ENCODE data around the gene TXNDC11. TPM values are rescaled to one million over a fixed set of nuclear protein-coding genes. Genes with fewer than 3 reads are reported as not detected.

The TXNDC11 gene
- total RNA-seq, 6 donors from 2014 or later: 81.2 to 148 (median 117) TPM

GRCh38 chr16:11784038-11784369 is 41.3 kb upstream of the TXNDC11 start:
- H3K36me3 ChIP-seq: peaks cover 0 to 12% (median 2%) of the 10 kb centered on the region in 4 donors
- H3K4me3 ChIP-seq: no peak overlapping the region
- no peaks in the 10 kb centered on the region for H3K9me3 ChIP-seq
- no peak for ATAC-seq (ENCODE audit: low FRiP score in 2 of 2)
- H3K27me3 ChIP-seq: no peaks in the 10 kb centered on the region
- H3K27ac ChIP-seq: peak overlapping the region; percentile 87 to 93 (median 90)
- TF ChIP-seq EP300 (IDR thresholded peaks at IDR 0.05) (no peak), POLR2AphosphoS5 (IDR thresholded peaks at IDR 0.05) (no peak), POLR2A (IDR thresholded peaks at IDR 0.05) (no peak), CTCF (IDR thresholded peaks at IDR 0.05) (no peak)
- peaks cover 47 to 71% (median 60%) of the 10 kb centered on the region in 4 donors for H3K4me1 ChIP-seq
- no peak for DNase-seq

- Histone ChIP-seq H3K27me3 (no peaks in the 10 kb centered on the region), H3K4me1 (peaks cover 43 to 66% (median 55%) of the 10 kb centered on the region in 4 donors), H3K27ac (peak overlapping the region; percentile 87 to 93 (median 90)), H3K4me3 (peak overlapping the region in 2 of 4 donors; percentile 12 to 20), H3K36me3 (peaks cover under 1 to 17% (median 4%) of the 10 kb centered on the region in 4 donors), H3K9me3 (no peaks in the 10 kb centered on the region)
- DNase-seq (no peak), ATAC-seq (ENCODE audit: low FRiP score in 2 of 2) (peak; percentile 64 to 76)
- WGBS, 2 donors: 1 to 3% methylated on average over 5 of the region's 5 CpGs
- TF ChIP-seq POLR2AphosphoS5 (IDR thresholded peaks at IDR 0.05): peak in 1 of 2 donors; percentile 9
- TF ChIP-seq EP300 (IDR thresholded peaks at IDR 0.05): peak in 1 of 4 donors; percentile 11
- no peak for TF ChIP-seq CTCF (IDR thresholded peaks at IDR 0.05)
These were observed 40.8 kb upstream of the TXNDC11 start for GRCh38 chr16:11783319-11784037.

GRCh38 chr16:11781773-11782172 is 39.1 kb upstream of the TXNDC11 start:
- no peak for TF ChIP-seq POLR2A (IDR thresholded peaks at IDR 0.05)
- no peak for TF ChIP-seq POLR2AphosphoS5 (IDR thresholded peaks at IDR 0.05)
- TF ChIP-seq CTCF (IDR thresholded peaks at IDR 0.05): no peak
- no peak for TF ChIP-seq EP300 (IDR thresholded peaks at IDR 0.05)
- Histone ChIP-seq H3K27me3 (no peaks in the 10 kb centered on the region), H3K4me3 (no peak overlapping the region), H3K36me3 (peaks cover 5 to 34% (median 15%) of the 10 kb centered on the region in 4 donors), H3K27ac (peak overlapping the region; percentile 87 to 93 (median 90)), H3K4me1 (peaks cover 41 to 54% (median 48%) of the 10 kb centered on the region in 4 donors), H3K9me3 (no peaks in the 10 kb centered on the region)
- WGBS, 2 donors: 62 to 64% methylated on average over 5 of the region's 5 CpGs
- no peak for ATAC-seq (ENCODE audit: low FRiP score in 2 of 2)
- DNase-seq: no peak

- whole genome bisulfite sequencing, 2 donors: 70 to 86% methylated on average over 4 of the region's 4 CpGs
- TF ChIP-seq POLR2A (IDR thresholded peaks at IDR 0.05) (no peak), CTCF (IDR thresholded peaks at IDR 0.05) (no peak)
- ATAC-seq (ENCODE audit: low FRiP score in 2 of 2) (no peak), DNase-seq (no peak)
- H3K4me3 ChIP-seq: no peak overlapping the region
- H3K27ac ChIP-seq: peak overlapping the region; percentile 56 to 93 (median 89)
- H3K4me1 ChIP-seq: peaks cover 41 to 50% (median 46%) of the 10 kb centered on the region in 4 donors
- no peaks in the 10 kb centered on the region for H3K9me3 ChIP-seq
- H3K27me3 ChIP-seq: no peaks in the 10 kb centered on the region
- H3K36me3 ChIP-seq: peaks cover 11 to 40% (median 18%) of the 10 kb centered on the region in 4 donors
These were observed 38.5 kb upstream of the TXNDC11 start for GRCh38 chr16:11780991-11781680.

Measured in upper lobe of left lung (tissue), 6 donors.